Left ventricle myocardium inferior (tissue), 1 donor: ENCODE measurements around the gene PGAM5. TPM values are rescaled to one million over a fixed set of nuclear protein-coding genes. Genes with fewer than 3 reads are reported as not detected.
A peak's percentile ranks its signal among the peaks of the same experiment; 100 is the strongest.

ENCODE experiments used
- DNase-seq: peaks from one replicate; pipeline ENCODE4 v3.0.0-alpha.2; 2020
- H3K27ac ChIP-seq: fragments of 200-600 bp; replicated peaks from 2 replicates; pipeline ENCODE4 v1.8.0; 2021
- H3K27me3 ChIP-seq: fragments of 200-600 bp; 2 replicates; pipeline ENCODE4 v1.8.0; 2021; ENCODE audit warnings: low read depth
- H3K36me3 ChIP-seq: fragments of 200-600 bp; 2 replicates; pipeline ENCODE4 v1.8.0; 2021
- H3K4me1 ChIP-seq: fragments of 200-600 bp; 2 replicates; pipeline ENCODE4 v1.8.0; 2021
- H3K4me3 ChIP-seq: fragments of 200-600 bp; 2 replicates; pipeline ENCODE4 v1.8.0; 2021; ENCODE audit warnings: mild to moderate bottlenecking, moderate library complexity
- H3K9me3 ChIP-seq: fragments of 200-600 bp; replicated peaks from 2 replicates; pipeline ENCODE4 v1.8.0; 2021
- intact Hi-C: fragments of 100-400 bp; cut with micrococcal nuclease; formaldehyde crosslinking; loops from one replicate; pipeline ENCODE4 v1.11.0; 2022
- total RNA-seq: library from RNA; stranded (reverse); fragmentation: NEBNext Ultra II Directional; extraction: Animal tissue kit (Norgen Biotek cat#: 25700); gene quantifications from one replicate; pipeline ENCODE4 v1.2.1, GENCODE V29; 2021
- TF ChIP-seq, protein P1 (sequence below): fragments of 200-600 bp; IDR thresholded peaks from 2 replicates; pipeline ENCODE4 v1.8.0; 2021; ENCODE audit warnings: antibody characterized with exemption, mild to moderate bottlenecking, borderline replicate concordance
- donor health status: DM: no; HTN: yes; CAD: no; lungs with severe emphysema.

Gene PGAM5
- total RNA-seq, 1 donor from 2014 or later: 27.3 TPM

DNA sequence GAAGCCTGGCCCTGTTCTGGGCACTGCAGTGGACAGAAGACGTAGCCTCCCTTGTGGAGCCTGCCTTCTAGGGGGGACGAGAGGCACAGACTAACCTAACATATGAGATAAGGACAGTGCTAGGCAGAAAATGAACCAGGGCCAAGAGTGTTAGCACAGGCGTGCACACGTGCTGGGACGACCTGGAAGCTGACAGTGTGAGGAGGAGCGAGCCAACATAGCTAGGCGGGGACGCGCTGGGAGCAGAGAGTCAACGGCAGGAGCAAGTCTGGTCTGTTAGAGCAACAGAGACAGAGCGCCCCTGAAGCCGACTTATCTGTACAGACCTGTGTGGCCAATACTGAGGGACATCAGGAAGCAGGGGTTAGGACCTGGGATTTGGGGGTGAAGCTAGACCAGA lies 15.2 kb upstream of the PGAM5 start:
- Histone ChIP-seq H3K36me3 (peaks cover 39% of the 10 kb centered on the region), H3K9me3 (no peaks in the 10 kb centered on the region), H3K27me3 (no peaks in the 10 kb centered on the region), H3K4me1 (peaks cover 13% of the 10 kb centered on the region), H3K27ac (peak overlapping the region; percentile 74), H3K4me3 (no peak overlapping the region)
- peak; percentile 56 for DNase-seq
- intact Hi-C loops: no loop called here
- TF ChIP-seq, protein P1, sequence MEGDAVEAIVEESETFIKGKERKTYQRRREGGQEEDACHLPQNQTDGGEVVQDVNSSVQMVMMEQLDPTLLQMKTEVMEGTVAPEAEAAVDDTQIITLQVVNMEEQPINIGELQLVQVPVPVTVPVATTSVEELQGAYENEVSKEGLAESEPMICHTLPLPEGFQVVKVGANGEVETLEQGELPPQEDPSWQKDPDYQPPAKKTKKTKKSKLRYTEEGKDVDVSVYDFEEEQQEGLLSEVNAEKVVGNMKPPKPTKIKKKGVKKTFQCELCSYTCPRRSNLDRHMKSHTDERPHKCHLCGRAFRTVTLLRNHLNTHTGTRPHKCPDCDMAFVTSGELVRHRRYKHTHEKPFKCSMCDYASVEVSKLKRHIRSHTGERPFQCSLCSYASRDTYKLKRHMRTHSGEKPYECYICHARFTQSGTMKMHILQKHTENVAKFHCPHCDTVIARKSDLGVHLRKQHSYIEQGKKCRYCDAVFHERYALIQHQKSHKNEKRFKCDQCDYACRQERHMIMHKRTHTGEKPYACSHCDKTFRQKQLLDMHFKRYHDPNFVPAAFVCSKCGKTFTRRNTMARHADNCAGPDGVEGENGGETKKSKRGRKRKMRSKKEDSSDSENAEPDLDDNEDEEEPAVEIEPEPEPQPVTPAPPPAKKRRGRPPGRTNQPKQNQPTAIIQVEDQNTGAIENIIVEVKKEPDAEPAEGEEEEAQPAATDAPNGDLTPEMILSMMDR: no peak

DNA sequence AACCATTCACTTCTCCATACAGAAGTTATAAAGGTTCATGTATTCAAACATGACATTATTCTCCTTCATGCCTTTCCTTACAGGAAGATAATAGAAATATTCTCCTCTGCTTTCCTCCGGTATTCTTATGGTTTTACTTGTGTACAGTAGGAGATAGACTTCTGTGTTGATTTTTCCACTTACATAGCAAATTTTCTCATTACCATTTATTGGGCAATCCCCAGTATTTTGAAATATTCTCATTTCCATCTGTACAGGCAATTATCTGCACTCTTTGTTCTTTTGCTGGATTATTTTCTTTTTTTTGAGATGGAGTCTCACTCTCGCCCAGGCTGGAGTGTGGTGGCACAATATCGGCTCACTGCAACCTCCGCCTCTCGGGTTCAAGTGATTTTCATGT lies 12.3 kb upstream of the PGAM5 start:
- Histone ChIP-seq H3K4me1 (peaks cover 13% of the 10 kb centered on the region), H3K9me3 (no peaks in the 10 kb centered on the region), H3K27me3 (no peaks in the 10 kb centered on the region), H3K4me3 (no peak overlapping the region), H3K36me3 (peaks cover 50% of the 10 kb centered on the region), H3K27ac (no peak overlapping the region)
- DNase-seq: no peak
- intact Hi-C loops: no loop called here
- TF ChIP-seq, protein P1: no peak

DNA sequence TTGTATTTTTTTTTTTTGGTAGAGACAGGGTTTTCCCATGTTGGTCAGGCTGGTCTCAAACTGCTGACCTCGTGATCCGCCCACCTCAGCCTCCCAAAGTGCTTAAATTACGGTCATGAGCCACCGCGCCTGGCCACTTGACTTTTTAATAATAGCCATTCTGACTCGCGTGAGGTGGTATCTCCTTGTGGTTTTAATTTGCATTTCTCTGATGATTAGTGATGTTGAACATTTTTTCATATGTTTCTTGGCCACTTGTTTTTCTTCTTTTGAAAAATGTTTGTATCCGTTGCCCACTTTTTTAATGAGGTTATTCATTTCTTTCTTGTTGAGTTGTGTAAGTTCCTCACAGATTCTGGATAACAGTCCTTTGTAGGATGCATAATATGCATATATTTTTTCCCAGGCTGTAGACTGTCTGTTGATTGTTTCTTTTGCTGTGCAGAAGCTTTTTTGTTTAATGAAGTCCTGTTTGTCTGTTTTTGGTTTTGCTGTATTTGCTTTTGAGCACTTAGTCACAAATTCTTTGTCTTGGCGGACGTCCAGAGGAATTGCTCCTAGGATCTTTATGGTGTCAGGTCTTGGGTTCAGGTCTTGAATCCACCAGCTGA lies 10.3 kb upstream of the PGAM5 start:
- intact Hi-C loops: no loop called here
- peaks cover 58% of the 10 kb centered on the region for H3K36me3 ChIP-seq
- TF ChIP-seq, protein P1: no peak
- H3K27ac ChIP-seq: no peak overlapping the region
- no peak overlapping the region for H3K4me3 ChIP-seq
- no peak for DNase-seq
- no peaks in the 10 kb centered on the region for H3K27me3 ChIP-seq
- H3K4me1 ChIP-seq: peaks cover 9% of the 10 kb centered on the region
- no peaks in the 10 kb centered on the region for H3K9me3 ChIP-seq

GRCh38 chr12:132702640-132703039 lies 8.0 kb upstream of the PGAM5 start:
- intact Hi-C loops: no loop called here
- DNase-seq: no peak
- Histone ChIP-seq H3K9me3 (peaks cover 6% of the 10 kb centered on the region), H3K27ac (no peak overlapping the region), H3K36me3 (peaks cover 40% of the 10 kb centered on the region), H3K4me3 (no peak overlapping the region), H3K4me1 (no peaks in the 10 kb centered on the region), H3K27me3 (no peaks in the 10 kb centered on the region)
- TF ChIP-seq, protein P1: no peak

- Histone ChIP-seq H3K27me3 (no peaks in the 10 kb centered on the region), H3K4me3 (no peak overlapping the region), H3K27ac (no peak overlapping the region), H3K36me3 (peaks cover 30% of the 10 kb centered on the region), H3K4me1 (no peaks in the 10 kb centered on the region), H3K9me3 (peaks cover 6% of the 10 kb centered on the region)
- intact Hi-C loops: no loop called here
- DNase-seq: no peak
- TF ChIP-seq, protein P1: no peak
These were observed 7.0 kb upstream of the PGAM5 start for GRCh38 chr12:132703641-132704040.
